GM12878 (cell line): ENCODE results near the gene CHP2. TPM values are rescaled to one million over a fixed set of nuclear protein-coding genes. Genes with fewer than 3 reads are reported as not detected.

ENCODE experiments used
- ATAC-seq: fragments of 200-7000 bp; cut with Tn5 transposase; 3 replicates; pipeline ENCODE4 v1.9.1; 2020; ENCODE audit warnings: mild to moderate bottlenecking, moderate library complexity
- BruUV-seq: library from RNA; stranded (reverse); fragments of 400-500 nt; replicated peaks from 2 replicates; lab custom pipeline; 2021; lab: Mats Ljungman, UMichigan
- CTCF ChIA-PET: fragments of 300-600 bp; sonication (Branson Sonifier 250); formaldehyde crosslinking; extraction: SDS; loops from one replicate; lab custom pipeline; 2021; ENCODE audit warnings: inconsistent platforms; lab: Yijun Ruan, JAX
- POLR2A ChIA-PET: fragments of 350-600 bp; formaldehyde crosslinking; extraction: SDS; loops from one replicate; lab custom pipeline; 2021; ENCODE audit warnings: inconsistent platforms; lab: Charles Lee
- RAD21 ChIA-PET: fragments of 300-600 bp; sonication (Branson Sonifier 250); formaldehyde crosslinking; loops from one replicate; lab custom pipeline; 2023; ENCODE audit warnings: antibody characterized with exemption; ENCODE audit not compliant: unreplicated experiment; lab: Charles Lee
- SMC1A ChIA-PET: fragments of 300-600 bp; sonication (Branson Sonifier 250); formaldehyde crosslinking; loops from one replicate; lab custom pipeline; 2023; ENCODE audit not compliant: unreplicated experiment, uncharacterized antibody; lab: Charles Lee
- DNase-seq: peaks from one replicate; pipeline ENCODE4 v3.0.0-alpha.2; 2011; ENCODE audit warnings: low read depth, low spot score
- FAIRE-seq: peaks from 3 replicates; lab custom pipeline; 2011; peaks lifted over from hg19 to GRCh38; lab: Jason Lieb, UNC
- H2AFZ ChIP-seq: 2 replicates; pipeline ENCODE4 v1.6.0; 2011; ENCODE audit warnings: low read depth, low read length, control low read depth; ENCODE audit not compliant: control insufficient read depth
- H3K27ac ChIP-seq: 2 replicates; pipeline ENCODE4 v1.5.1; 2011; ENCODE audit warnings: control low read depth; ENCODE audit not compliant: control insufficient read depth, insufficient read depth
- H3K27me3 ChIP-seq, 2 experiments: replicated peaks in 1 of 2; 2 replicates each; pipeline versions ENCODE4 v1.6.0 to v1.6.1; 2011; ENCODE audit warnings: low read length in 1 of 2; ENCODE audit not compliant: control insufficient read depth in 2 of 2, insufficient read depth in 2 of 2
- H3K36me3 ChIP-seq, 2 experiments: 2 replicates each; pipeline ENCODE4 v1.5.1; 2011; ENCODE audit warnings: low read length in 1 of 2; ENCODE audit not compliant: control insufficient read depth in 2 of 2, insufficient read depth in 2 of 2
- H3K4me1 ChIP-seq: 2 replicates; pipeline ENCODE4 v1.6.1; 2011; ENCODE audit warnings: mild to moderate bottlenecking, low read length, moderate library complexity, mixed read lengths; ENCODE audit not compliant: control insufficient read depth, insufficient read depth
- H3K4me2 ChIP-seq: 2 replicates; pipeline ENCODE4 v1.6.0; 2011; ENCODE audit warnings: control low read depth; ENCODE audit not compliant: control insufficient read depth, insufficient read depth
- H3K4me3 ChIP-seq: fragments of 200-600 bp; sonication (generic); 2 replicates; pipeline ENCODE4 v1.5.1; 2016
- H3K79me2 ChIP-seq: 2 replicates; pipeline ENCODE4 v1.6.0; 2011; ENCODE audit warnings: low read length; ENCODE audit not compliant: control insufficient read depth, insufficient read depth
- H3K9ac ChIP-seq: 2 replicates; pipeline ENCODE4 v1.8.0; 2011; ENCODE audit warnings: low read length, control low read depth, mixed read lengths; ENCODE audit not compliant: control insufficient read depth, insufficient read depth
- H3K9me3 ChIP-seq: replicated peaks from 3 replicates; pipeline ENCODE4 v1.5.1; 2011; ENCODE audit warnings: mild to moderate bottlenecking, low read length; ENCODE audit not compliant: control insufficient read depth, insufficient read depth
- H4K20me1 ChIP-seq: 2 replicates; pipeline ENCODE4 v1.6.0; 2011; ENCODE audit not compliant: control insufficient read depth, insufficient read depth
- CBX5 ChIP-seq: sonication (generic); IDR thresholded peaks from 2 replicates; pipeline ENCODE4 v1.6.1; 2016; ENCODE audit warnings: low read depth, moderate library complexity, mild to moderate bottlenecking, inconsistent platforms
- CREB1 ChIP-seq: IDR thresholded peaks from 2 replicates; pipeline ENCODE4 v1.6.1; 2012; ENCODE audit warnings: low read depth, mild to moderate bottlenecking, inconsistent platforms
- IRF4 ChIP-seq: IDR thresholded peaks from 2 replicates; pipeline ENCODE4 v1.6.1; 2011; ENCODE audit warnings: low read depth, low read length
- MYC ChIP-seq: IDR thresholded peaks from 2 replicates; pipeline ENCODE4 v1.6.1; 2011; ENCODE audit warnings: mild to moderate bottlenecking, low read length, moderate library complexity, inconsistent platforms; ENCODE audit not compliant: insufficient read depth, insufficient replicate concordance, insufficient read length, severe bottlenecking
- PAX5 ChIP-seq: IDR thresholded peaks from 2 replicates; pipeline ENCODE4 v1.6.1; 2011; ENCODE audit warnings: low read depth, low read length, borderline replicate concordance
- SIN3A ChIP-seq: IDR thresholded peaks from 2 replicates; pipeline ENCODE4 v1.6.1; 2012; ENCODE audit warnings: low read depth, low read length, improper control_type of control experiment
- SMAD5 ChIP-seq: IDR thresholded peaks from 2 replicates; pipeline ENCODE4 v1.6.1; 2016; ENCODE audit warnings: antibody characterized with exemption, low read depth
- TAF1 ChIP-seq: IDR thresholded peaks from 2 replicates; pipeline ENCODE4 v1.6.1; 2011; ENCODE audit warnings: mild to moderate bottlenecking, low read depth, low read length, borderline replicate concordance
- ZBTB33 ChIP-seq: fragments of 450-650 bp; IDR thresholded peaks from 2 replicates; pipeline ENCODE4 v1.6.1; 2017; ENCODE audit warnings: mild to moderate bottlenecking
- WGBS: methylation state at CpG from one replicate; pipeline ENCODE4 v1.1.6; 2016; ENCODE audit warnings: low lambda C conversion rate; ENCODE audit not compliant: insufficient replicate concordance, insufficient coverage; ENCODE audit errors: missing lambda C conversion rate; 5-methylcytosine and 5-hydroxymethylcytosine counted together
- in situ Hi-C: fragments of 300-500 bp; cut with MboI; formaldehyde crosslinking; loops from 9 replicates; pipeline ENCODE4 v1.14.3; 2018; ENCODE audit warnings: mixed read lengths
- intact Hi-C: fragments of 100-400 bp; cut with micrococcal nuclease; formaldehyde crosslinking; loops from one replicate; pipeline ENCODE4 v1.14.2; 2022; ENCODE audit not compliant: unreplicated experiment
- polyA plus RNA-seq, 11 experiments: library from polyadenylated mRNA; depleted of rRNA in 4 of 11; unstranded in 6 of 11; stranded (reverse) in 5 of 11; fragments of >200 nt; fragmentation: Nextera tagmentation in 4 of 11; fragmentation: Illumina TruSeq in 1 of 11; extraction: Ambion mirVana in 4 of 11; extraction: Trizol in 1 of 11; gene quantifications; 1 replicate in 1 of 11; 2 replicates in 10 of 11; pipeline versions ENCODE4 v1.2.1 to v1.2.3, GENCODE V29; 2011 to 2016; ENCODE audit warnings: inconsistent platforms in 2 of 11, missing spikeins in 2 of 11, low read depth in 1 of 11
- total RNA-seq, 4 experiments: library from RNA; depleted of rRNA in 3 of 4; stranded (reverse); fragments of >200 nt in 3 of 4; fragmentation: Illumina TruSeq in 1 of 4; extraction: Trizol in 1 of 4; gene quantifications; 2 replicates each; pipeline versions ENCODE4 v1.2.1 to v1.2.3, GENCODE V29; 2013 to 2021
- TF ChIP-seq, protein P1 (sequence below): fragments of 450-650 bp; IDR thresholded peaks from 2 replicates; pipeline ENCODE4 v1.6.1; 2017; ENCODE audit warnings: borderline replicate concordance

The CHP2 gene
- total and polyA plus RNA-seq, 10 of the 15 experiments (the other 5 are each of a cell fraction or from before 2014, with no cell fraction given), result not detected

- no peaks in the 10 kb centered on the region for H4K20me1 ChIP-seq
- WGBS, result 53% methylated on average over 3 of the region's 3 CpGs
- no peak overlapping the region for H3K4me3 ChIP-seq
- DNase-seq (no peak), FAIRE-seq (no peak), ATAC-seq (no peak)
- ChIA-PET CTCF (interaction anchor here (0.8 to 1.2 kb wide), 5 partner anchors 9 to 130 kb away, joined by 3 to 4 read pairs (median 3); partner anchors contain the start of genes DCTN5 and PALB2), RAD21 (interaction anchor here (0.7 to 1.9 kb wide), 2 partner anchors 47 to 170 kb away, joined by 3 to 6 read pairs; partner anchors contain the start of genes EARS2 and UBFD1), POLR2A (interaction anchor here (1.1 kb wide), 1 partner anchor 286 kb away, joined by 3 read pairs; no protein-coding TSS in a partner anchor), SMC1A (interaction anchor here (0.8 to 1.1 kb wide), 3 partner anchors 113 to 171 kb away, joined by 3 to 5 read pairs (median 3); no protein-coding TSS in a partner anchor)
- no peaks in the 10 kb centered on the region; the same call in 1 of the 3 replicates for H3K9me3 ChIP-seq
- no peak overlapping the region for H3K27ac ChIP-seq
- H3K4me1 ChIP-seq, result no peaks in the 10 kb centered on the region
- H3K79me2 ChIP-seq, result no peaks in the 10 kb centered on the region
- no peaks in the 10 kb centered on the region for H3K36me3 ChIP-seq
- no peak overlapping the region for H3K9ac ChIP-seq
- in situ Hi-C loops, result no loop called here
- H3K4me2 ChIP-seq, result no peak overlapping the region
- no peaks in the 10 kb centered on the region; a peak in 1 of 4 replicates for H3K27me3 ChIP-seq
- H2AFZ ChIP-seq, result no peak overlapping the region
- intact Hi-C loops, result loop anchor here (5.0 kb wide), 1 partner anchor 169 kb away; the partner anchor contains the start of genes EARS2 and UBFD1
- no peak for TF ChIP-seq PAX5
- TF ChIP-seq MYC, result no peak
- no peak for TF ChIP-seq SIN3A
- TF ChIP-seq CREB1, result no peak
- TF ChIP-seq, protein P1, sequence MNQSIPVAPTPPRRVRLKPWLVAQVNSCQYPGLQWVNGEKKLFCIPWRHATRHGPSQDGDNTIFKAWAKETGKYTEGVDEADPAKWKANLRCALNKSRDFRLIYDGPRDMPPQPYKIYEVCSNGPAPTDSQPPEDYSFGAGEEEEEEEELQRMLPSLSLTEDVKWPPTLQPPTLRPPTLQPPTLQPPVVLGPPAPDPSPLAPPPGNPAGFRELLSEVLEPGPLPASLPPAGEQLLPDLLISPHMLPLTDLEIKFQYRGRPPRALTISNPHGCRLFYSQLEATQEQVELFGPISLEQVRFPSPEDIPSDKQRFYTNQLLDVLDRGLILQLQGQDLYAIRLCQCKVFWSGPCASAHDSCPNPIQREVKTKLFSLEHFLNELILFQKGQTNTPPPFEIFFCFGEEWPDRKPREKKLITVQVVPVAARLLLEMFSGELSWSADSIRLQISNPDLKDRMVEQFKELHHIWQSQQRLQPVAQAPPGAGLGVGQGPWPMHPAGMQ, result no peak
- TF ChIP-seq SMAD5, result no peak
- no peak for TF ChIP-seq IRF4
- TF ChIP-seq TAF1, result no peak
- no peak for TF ChIP-seq CBX5
- TF ChIP-seq ZBTB33, result no peak
- BruUV-seq, result no TSS peak
Observed at GRCh38 chr16:23726710-23727109, 28.1 kb upstream of the CHP2 start.
